Smooth muscle cell (in vitro differentiated cells): Measurements from ENCODE around the gene SLC25A30. TPM values are rescaled to one million over a fixed set of nuclear protein-coding genes. Genes with fewer than 3 reads are reported as not detected.
A peak's percentile ranks its signal among the peaks of the same experiment; 100 is the strongest.

Source experiments
- DNase-seq: peaks from one replicate; lab custom pipeline; 2025; ENCODE audit not compliant: unreplicated experiment; lab: John Stamatoyannopoulos, UW
- H2AFZ ChIP-seq: fragments of 200-600 bp; sonication (generic); 2 replicates; pipeline ENCODE4 v1.6.0; 2016; ENCODE audit warnings: antibody characterized with exemption, low read depth, mild to moderate bottlenecking
- H3F3A ChIP-seq: fragments of 200-600 bp; sonication (generic); 2 replicates; pipeline ENCODE4 v1.6.0; 2017; ENCODE audit warnings: antibody characterized with exemption, low read depth
- H3K27ac ChIP-seq: fragments of 200-600 bp; sonication (generic); 2 replicates; pipeline ENCODE4 v1.5.1; 2016; ENCODE audit warnings: low read depth, mild to moderate bottlenecking
- H3K27me3 ChIP-seq: fragments of 200-600 bp; sonication (generic); 2 replicates; pipeline ENCODE4 v1.6.1; 2016; ENCODE audit warnings: low read depth, mild to moderate bottlenecking
- H3K36me3 ChIP-seq: fragments of 200-600 bp; sonication (generic); 2 replicates; pipeline ENCODE4 v1.5.1; 2016; ENCODE audit warnings: low read depth
- H3K4me1 ChIP-seq: fragments of 200-600 bp; sonication (generic); 2 replicates; pipeline ENCODE4 v1.5.1; 2016; ENCODE audit warnings: low read depth
- H3K4me2 ChIP-seq: fragments of 200-600 bp; sonication (generic); 2 replicates; pipeline ENCODE4 v1.6.0; 2016; ENCODE audit warnings: mild to moderate bottlenecking
- H3K4me3 ChIP-seq: fragments of 200-600 bp; sonication (generic); 2 replicates; pipeline ENCODE4 v1.5.1; 2016; ENCODE audit warnings: mild to moderate bottlenecking
- H3K79me2 ChIP-seq: fragments of 200-600 bp; sonication (generic); 2 replicates; pipeline ENCODE4 v1.6.0; 2016; ENCODE audit warnings: low read depth, mild to moderate bottlenecking
- H3K9ac ChIP-seq: fragments of 200-600 bp; sonication (generic); 2 replicates; pipeline ENCODE4 v1.6.0; 2016; ENCODE audit warnings: low read depth
- H3K9me3 ChIP-seq: fragments of 200-600 bp; sonication (generic); replicated peaks from 2 replicates; pipeline ENCODE4 v1.5.1; 2016; ENCODE audit warnings: low read depth
- H4K20me1 ChIP-seq: fragments of 200-600 bp; sonication (generic); 2 replicates; pipeline ENCODE4 v1.6.0; 2016; ENCODE audit warnings: low read depth
- WGBS: methylation state at CpG from one replicate; pipeline ENCODE4 v1.1.7; 2016; ENCODE audit warnings: low lambda C conversion rate; 5-methylcytosine and 5-hydroxymethylcytosine counted together
- polyA plus RNA-seq: library from polyadenylated mRNA; unstranded; fragments of >200 nt; fragmentation: Nextera tagmentation; extraction: Ambion mirVana; gene quantifications from 2 replicates; pipeline ENCODE4 v1.2.1, GENCODE V29; 2016
- total RNA-seq: library from RNA; depleted of rRNA; stranded (reverse); fragments of >200 nt; gene quantifications from 2 replicates; pipeline ENCODE4 v1.2.3, GENCODE V29; 2014
- TF ChIP-seq, protein P1 (sequence below): fragments of 200-600 bp; sonication (generic); IDR thresholded peaks from 2 replicates; pipeline ENCODE4 v1.5.1; 2017; ENCODE audit warnings: borderline replicate concordance, mild to moderate bottlenecking, antibody characterized with exemption; ENCODE audit not compliant: insufficient read depth, poor library complexity, severe bottlenecking

SLC25A30 gene
- total and polyA plus RNA-seq, 2 experiments from 2014 or later = 1.3 to 6.8 TPM

DNA sequence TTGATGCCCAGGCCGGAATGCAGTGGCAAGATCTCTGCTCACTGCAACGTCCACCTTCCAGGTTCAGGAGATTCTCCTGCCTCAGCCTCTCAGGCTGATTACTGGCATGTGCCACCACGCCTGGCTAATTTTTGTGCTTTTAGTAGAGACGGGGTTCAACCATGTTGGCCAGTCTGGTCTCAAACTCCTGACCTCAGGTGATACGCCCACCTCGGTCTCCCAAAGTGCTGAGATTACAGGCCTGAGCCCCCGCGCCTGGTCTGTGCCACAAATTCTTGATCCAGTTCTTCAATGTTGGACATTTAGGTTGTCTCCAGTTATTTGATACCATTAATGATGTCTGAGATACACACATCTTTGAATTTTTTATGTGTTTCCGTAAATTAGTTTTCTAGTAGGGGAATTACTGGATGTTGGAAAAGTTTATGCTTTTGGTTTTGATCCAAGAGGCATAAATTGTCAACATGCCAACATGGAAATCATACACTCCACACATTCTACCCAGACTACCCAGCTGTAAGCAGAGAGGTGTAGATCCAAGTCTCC, 46.0 kb upstream of the SLC25A30 start:
- H3K4me2 ChIP-seq = peak overlapping the region; percentile 97
- H3K79me2 ChIP-seq = peaks cover 45% of the 10 kb centered on the region
- WGBS = 89% methylated on average over 9 of the region's 9 CpGs
- H3K27ac ChIP-seq = peak overlapping the region; percentile 91
- peaks cover 38% of the 10 kb centered on the region for H4K20me1 ChIP-seq
- peak overlapping the region; percentile 92 for H3K4me3 ChIP-seq
- peak overlapping the region; percentile 69 for H2AFZ ChIP-seq
- TF ChIP-seq, protein P1, sequence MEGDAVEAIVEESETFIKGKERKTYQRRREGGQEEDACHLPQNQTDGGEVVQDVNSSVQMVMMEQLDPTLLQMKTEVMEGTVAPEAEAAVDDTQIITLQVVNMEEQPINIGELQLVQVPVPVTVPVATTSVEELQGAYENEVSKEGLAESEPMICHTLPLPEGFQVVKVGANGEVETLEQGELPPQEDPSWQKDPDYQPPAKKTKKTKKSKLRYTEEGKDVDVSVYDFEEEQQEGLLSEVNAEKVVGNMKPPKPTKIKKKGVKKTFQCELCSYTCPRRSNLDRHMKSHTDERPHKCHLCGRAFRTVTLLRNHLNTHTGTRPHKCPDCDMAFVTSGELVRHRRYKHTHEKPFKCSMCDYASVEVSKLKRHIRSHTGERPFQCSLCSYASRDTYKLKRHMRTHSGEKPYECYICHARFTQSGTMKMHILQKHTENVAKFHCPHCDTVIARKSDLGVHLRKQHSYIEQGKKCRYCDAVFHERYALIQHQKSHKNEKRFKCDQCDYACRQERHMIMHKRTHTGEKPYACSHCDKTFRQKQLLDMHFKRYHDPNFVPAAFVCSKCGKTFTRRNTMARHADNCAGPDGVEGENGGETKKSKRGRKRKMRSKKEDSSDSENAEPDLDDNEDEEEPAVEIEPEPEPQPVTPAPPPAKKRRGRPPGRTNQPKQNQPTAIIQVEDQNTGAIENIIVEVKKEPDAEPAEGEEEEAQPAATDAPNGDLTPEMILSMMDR = no peak
- H3F3A ChIP-seq = peaks cover 11% of the 10 kb centered on the region
- no peaks in the 10 kb centered on the region for H3K9me3 ChIP-seq
- no peak for DNase-seq
- peaks cover 18% of the 10 kb centered on the region for H3K27me3 ChIP-seq
- H3K4me1 ChIP-seq = peaks cover 12% of the 10 kb centered on the region
- no peaks in the 10 kb centered on the region for H3K36me3 ChIP-seq
- H3K9ac ChIP-seq = peak overlapping the region; percentile 95

- H2AFZ ChIP-seq = no peak overlapping the region
- 82% methylated on average over 2 of the region's 2 CpGs for WGBS
- no peak for DNase-seq
These were observed 38.2 kb upstream of the SLC25A30 start for GRCh38 chr13:45456196-45456972.

GRCh38 chr13:45454204-45454603, 36.0 kb upstream of the SLC25A30 start:
- Histone ChIP-seq H3K9ac (no peak overlapping the region), H3K36me3 (no peaks in the 10 kb centered on the region), H3K9me3 (no peaks in the 10 kb centered on the region), H3K27me3 (no peaks in the 10 kb centered on the region), H4K20me1 (no peaks in the 10 kb centered on the region), H3K4me3 (no peak overlapping the region), H3K4me1 (no peaks in the 10 kb centered on the region), H3F3A (no peaks in the 10 kb centered on the region), H3K79me2 (no peaks in the 10 kb centered on the region), H3K27ac (no peak overlapping the region), H2AFZ (no peak overlapping the region), H3K4me2 (no peak overlapping the region)
- 68% methylated on average over 7 of the region's 7 CpGs for WGBS
- DNase-seq = no peak
- TF ChIP-seq, protein P1 = no peak

More at GRCh38 chr13:45456196-45456972, 38.2 kb upstream of the SLC25A30 start:
- Histone ChIP-seq H3K9ac (no peak overlapping the region), H3K4me2 (no peak overlapping the region), H3K4me3 (no peak overlapping the region), H3K9me3 (no peaks in the 10 kb centered on the region), H3F3A (no peaks in the 10 kb centered on the region), H3K27me3 (peaks cover 12% of the 10 kb centered on the region), H3K27ac (peak overlapping the region; percentile 59), H3K4me1 (no peaks in the 10 kb centered on the region), H3K79me2 (no peaks in the 10 kb centered on the region), H4K20me1 (no peaks in the 10 kb centered on the region), H3K36me3 (no peaks in the 10 kb centered on the region)
- TF ChIP-seq, protein P1 = no peak
